NT2/D1 (cell line): ENCODE results near the gene STAT1.

Source experiments
- DNase-seq: peaks from one replicate; pipeline ENCODE4 v3.0.0-alpha.2; 2011; ENCODE audit warnings: low read depth, low spot score
- H3K27me3 ChIP-seq: 2 replicates; pipeline ENCODE4 v1.6.0; 2011; ENCODE audit warnings: mild to moderate bottlenecking; ENCODE audit not compliant: insufficient read length, insufficient read depth
- H3K36me3 ChIP-seq: 2 replicates; pipeline ENCODE4 v1.6.1; 2011; ENCODE audit warnings: mild to moderate bottlenecking, low read length, mixed read lengths; ENCODE audit not compliant: insufficient read depth, insufficient read length
- H3K4me1 ChIP-seq: 2 replicates; pipeline ENCODE4 v1.5.1; 2011; ENCODE audit not compliant: insufficient read depth, insufficient read length
- H3K4me3 ChIP-seq: 2 replicates; pipeline ENCODE4 v1.5.1; 2011; ENCODE audit warnings: low read depth; ENCODE audit not compliant: insufficient read length
- H3K9ac ChIP-seq: 2 replicates; pipeline ENCODE4 v1.6.0; 2011; ENCODE audit warnings: low read depth; ENCODE audit not compliant: insufficient read length
- H3K9me3 ChIP-seq: 2 replicates; pipeline ENCODE4 v1.5.1; 2011; ENCODE audit warnings: mild to moderate bottlenecking, low read length; ENCODE audit not compliant: insufficient read depth
- SUZ12 ChIP-seq: IDR thresholded peaks from 2 replicates; pipeline ENCODE4 v1.6.1; 2011; ENCODE audit not compliant: insufficient read length, insufficient read depth; ENCODE audit errors: extremely low read depth
- YY1 ChIP-seq: IDR thresholded peaks from 2 replicates; pipeline ENCODE4 v1.6.1; 2011; ENCODE audit not compliant: insufficient read length, insufficient read depth
- ZNF274 ChIP-seq: IDR thresholded peaks from 2 replicates; pipeline ENCODE4 v1.6.1; 2011; ENCODE audit warnings: mild to moderate bottlenecking, low read depth, low read length

STAT1 gene

GRCh38 chr2:191006297-191006696 is 7.7 kb downstream of the STAT1 start:
- Histone ChIP-seq H3K4me1 (no peaks in the 10 kb centered on the region), H3K9me3 (no peaks in the 10 kb centered on the region), H3K36me3 (peaks cover 72% of the 10 kb centered on the region), H3K27me3 (no peaks in the 10 kb centered on the region), H3K9ac (no peak overlapping the region), H3K4me3 (no peak overlapping the region)
- DNase-seq: no peak
- TF ChIP-seq YY1 (no peak), ZNF274 (no peak), SUZ12 (no peak)

- Histone ChIP-seq H3K27me3 (no peaks in the 10 kb centered on the region), H3K36me3 (peaks cover 82% of the 10 kb centered on the region), H3K4me1 (no peaks in the 10 kb centered on the region), H3K9ac (no peak overlapping the region), H3K4me3 (no peak overlapping the region), H3K9me3 (no peaks in the 10 kb centered on the region)
- DNase-seq: no peak
- TF ChIP-seq YY1 (no peak), ZNF274 (no peak)
Measured at GRCh38 chr2:191003405-191004309, 10.3 kb downstream of the STAT1 start.

GRCh38 chr2:191001624-191002023 is 12.3 kb downstream of the STAT1 start:
- no peaks in the 10 kb centered on the region for H3K4me1 ChIP-seq
- TF ChIP-seq YY1 (no peak), SUZ12 (no peak), ZNF274 (no peak)
- H3K4me3 ChIP-seq: no peak overlapping the region
- no peaks in the 10 kb centered on the region for H3K27me3 ChIP-seq
- H3K9me3 ChIP-seq: no peaks in the 10 kb centered on the region
- no peak for DNase-seq
- H3K36me3 ChIP-seq: peaks cover 77% of the 10 kb centered on the region
- no peak overlapping the region for H3K9ac ChIP-seq

GRCh38 chr2:191001032-191001431 is 12.9 kb downstream of the STAT1 start:
- Histone ChIP-seq H3K27me3 (no peaks in the 10 kb centered on the region), H3K4me3 (no peak overlapping the region), H3K4me1 (no peaks in the 10 kb centered on the region), H3K9ac (no peak overlapping the region), H3K9me3 (no peaks in the 10 kb centered on the region), H3K36me3 (peaks cover 76% of the 10 kb centered on the region)
- no peak for TF ChIP-seq SUZ12
- no peak for TF ChIP-seq YY1
- TF ChIP-seq ZNF274: no peak
- DNase-seq: no peak

GRCh38 chr2:190999949-191000665 is 13.9 kb downstream of the STAT1 start:
- Histone ChIP-seq H3K9me3 (no peaks in the 10 kb centered on the region), H3K27me3 (no peaks in the 10 kb centered on the region), H3K4me1 (no peaks in the 10 kb centered on the region), H3K9ac (no peak overlapping the region), H3K36me3 (peaks cover 76% of the 10 kb centered on the region), H3K4me3 (no peak overlapping the region)
- no peak for TF ChIP-seq YY1
- no peak for TF ChIP-seq ZNF274
- TF ChIP-seq SUZ12: no peak
- DNase-seq: no peak

- Histone ChIP-seq H3K27me3 (no peaks in the 10 kb centered on the region), H3K4me1 (no peaks in the 10 kb centered on the region), H3K9ac (no peak overlapping the region), H3K4me3 (no peak overlapping the region), H3K9me3 (no peaks in the 10 kb centered on the region), H3K36me3 (peaks cover 74% of the 10 kb centered on the region)
- DNase-seq: no peak
- TF ChIP-seq SUZ12 (no peak), ZNF274 (no peak), YY1 (no peak)
Measured at GRCh38 chr2:190999058-190999457, 14.9 kb downstream of the STAT1 start.

- Histone ChIP-seq H3K9ac (no peak overlapping the region), H3K4me3 (no peak overlapping the region), H3K36me3 (peaks cover 74% of the 10 kb centered on the region), H3K27me3 (no peaks in the 10 kb centered on the region), H3K4me1 (no peaks in the 10 kb centered on the region), H3K9me3 (no peaks in the 10 kb centered on the region)
- no peak for DNase-seq
- TF ChIP-seq SUZ12 (no peak), YY1 (no peak), ZNF274 (no peak)
Measured at GRCh38 chr2:190997526-190998113, 16.4 kb downstream of the STAT1 start.
